Lower leg skin (tissue), 4 donors: ENCODE results near the gene FAF2. TPM values are rescaled to one million over a fixed set of nuclear protein-coding genes. Genes with fewer than 3 reads are reported as not detected.

Experiments used
- DNase-seq, 2 donors: peaks; one replicate each; pipeline ENCODE4 v3.0.0-alpha.2; 2019; ENCODE audit warnings: low spot score in 2 of 2
- H3K4me3 ChIP-seq: fragments of 200-600 bp; sonication (generic); 2 replicates; pipeline ENCODE4 v1.5.1; 2017; ENCODE audit warnings: mild to moderate bottlenecking, low read depth; ENCODE audit not compliant: poor library complexity, severe bottlenecking
- CTCF ChIP-seq, 3 donors: fragments of 450-650 bp; IDR thresholded peaks; one replicate each; pipeline ENCODE4 v1.5.1; 2016; ENCODE audit warnings: antibody characterized with exemption in 3 of 3, mild to moderate bottlenecking in 3 of 3, moderate library complexity in 2 of 3
- POLR2A ChIP-seq, 2 donors: fragments of 450-650 bp; IDR thresholded peaks; one replicate each; pipeline ENCODE4 v1.6.1; 2016 to 2017; ENCODE audit warnings: antibody characterized with exemption in 2 of 2, mild to moderate bottlenecking in 1 of 2, moderate library complexity in 1 of 2
- WGBS, 2 donors: methylation state at CpG; one replicate each; pipeline ENCODE4 v1.1.5; 2018; 5-methylcytosine and 5-hydroxymethylcytosine counted together
- intact Hi-C: fragments of 100-400 bp; cut with DNase I; formaldehyde crosslinking; loops from one replicate; pipeline ENCODE4 v1.15.0; 2023; ENCODE audit warnings: low total_unique reads
- total RNA-seq, 4 donors: library from RNA; depleted of rRNA; stranded (reverse); fragments of >200 nt; gene quantifications; one replicate each; pipeline ENCODE4 v1.1.0, GENCODE V29; 2016

Gene FAF2
- total RNA-seq, 4 donors from 2014 or later = 32.6 to 35.8 (median 33.7) TPM

DNA sequence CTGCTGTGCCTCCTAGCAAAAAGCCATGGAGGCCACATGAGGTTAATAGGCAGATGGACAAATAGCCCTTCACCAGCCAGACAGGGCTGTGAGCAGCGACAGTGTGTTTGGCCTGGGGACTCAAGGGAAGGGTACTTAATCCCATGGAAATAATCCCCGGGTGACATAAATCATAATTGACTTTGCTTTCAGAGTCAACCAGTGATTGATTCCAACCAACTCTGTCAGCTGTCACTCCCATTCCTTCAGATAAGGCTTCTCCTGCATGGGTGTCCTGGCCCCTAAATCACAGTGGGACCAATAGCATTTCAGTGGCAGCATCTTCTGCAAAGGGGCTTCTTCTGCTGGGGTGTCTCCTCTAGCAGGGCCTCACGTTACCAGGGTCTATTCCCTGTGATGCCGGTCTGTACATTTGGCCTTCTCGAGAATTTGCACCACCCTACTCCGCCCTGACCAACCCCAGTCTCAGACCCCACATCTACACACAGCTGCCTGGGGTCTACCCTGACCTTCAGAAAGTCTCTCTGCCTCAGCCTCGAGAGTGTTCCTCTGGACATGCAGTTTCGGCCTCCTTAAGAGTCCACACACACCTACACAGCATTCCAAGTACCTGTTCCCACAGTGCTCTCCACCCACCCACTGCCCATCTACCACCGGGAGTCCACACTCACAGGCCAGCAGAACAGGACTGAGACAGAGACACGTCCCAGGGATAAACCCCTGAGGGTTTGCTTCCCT lies 35.5 kb upstream of the FAF2 start:
- TF ChIP-seq POLR2A (IDR thresholded peaks at IDR 0.05) (no peak), CTCF (IDR thresholded peaks at IDR 0.05) (no peak)
- WGBS, 2 donors = 40 to 50% methylated on average over 10 of the region's 10 CpGs
- peak in 1 of 2 donors; percentile 75 for DNase-seq
- intact Hi-C loops = loop anchor here (10.0 kb wide), 1 partner anchor 122 kb away; the partner anchor contains the start of gene RNF44
- H3K4me3 ChIP-seq = no peak overlapping the region

GRCh38 chr5:176413255-176413565 lies 35.0 kb upstream of the FAF2 start:
- intact Hi-C loops = loop anchor here (10.0 kb wide), 1 partner anchor 122 kb away; the partner anchor contains the start of gene RNF44
- H3K4me3 ChIP-seq = no peak overlapping the region
- no peak for TF ChIP-seq CTCF (IDR thresholded peaks at IDR 0.05)
- no peak for TF ChIP-seq POLR2A (IDR thresholded peaks at IDR 0.05)
- 13 to 27% methylated on average over 2 of the region's 2 CpGs for WGBS, 2 donors
- DNase-seq = peak in 1 of 2 donors; percentile 87

DNA sequence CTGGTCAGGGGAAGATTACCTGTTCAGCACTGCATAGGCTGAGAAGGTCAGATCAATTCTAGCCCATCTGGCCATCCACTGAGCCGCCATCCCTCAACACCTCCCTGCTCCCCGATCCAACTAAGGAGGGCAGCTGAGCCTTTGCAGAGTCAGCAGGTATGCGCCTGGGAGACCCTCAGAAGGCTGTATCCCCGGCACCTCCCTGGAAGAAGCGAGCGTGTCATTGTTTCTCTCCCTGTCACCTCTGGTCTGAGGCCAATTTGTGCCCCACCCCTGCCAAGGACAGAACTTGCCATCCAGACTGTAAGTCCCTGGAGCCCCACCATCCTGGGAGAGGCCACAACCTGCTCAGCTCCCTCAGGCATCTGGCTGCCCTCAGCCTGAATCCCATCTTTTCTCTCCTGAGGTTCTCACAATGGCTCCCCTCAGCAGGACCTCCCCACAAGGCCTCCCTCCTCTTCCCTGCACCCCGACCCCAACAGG lies 34.4 kb upstream of the FAF2 start:
- DNase-seq = peak in 1 of 2 donors; percentile 84
- 51 to 66% methylated on average over 6 to 7 of the region's 7 CpGs for WGBS, 2 donors
- H3K4me3 ChIP-seq = no peak overlapping the region
- TF ChIP-seq POLR2A (IDR thresholded peaks at IDR 0.05) (no peak), CTCF (IDR thresholded peaks at IDR 0.05) (no peak)
- intact Hi-C loops = loop anchor here (10.0 kb wide), 1 partner anchor 121 kb away; the partner anchor contains the start of gene RNF44

DNA sequence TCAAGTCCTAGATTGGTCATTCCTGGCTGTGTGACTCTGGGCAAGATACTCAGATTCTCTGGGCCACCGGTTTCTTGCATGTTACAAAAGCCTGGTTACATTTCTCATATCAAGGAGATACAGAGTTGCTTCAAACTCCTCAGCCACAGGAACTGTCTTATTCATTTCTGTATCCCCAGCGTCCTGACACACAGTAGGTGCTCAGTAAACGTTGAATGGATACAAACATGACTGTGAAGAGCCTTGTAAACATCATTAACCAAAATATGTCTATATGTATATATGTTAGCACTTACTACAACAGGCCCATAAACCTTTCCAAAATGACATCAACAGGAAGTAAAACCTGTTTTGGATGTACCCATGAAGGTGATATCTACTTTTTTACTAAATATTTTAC lies 33.5 kb upstream of the FAF2 start:
- DNase-seq = no peak
- no peak overlapping the region for H3K4me3 ChIP-seq
- WGBS, 2 donors = 40 to 53% methylated on average over 3 of the region's 3 CpGs
- intact Hi-C loops = loop anchor here (10.0 kb wide), 1 partner anchor 120 kb away; the partner anchor contains the start of gene RNF44
- no peak for TF ChIP-seq POLR2A (IDR thresholded peaks at IDR 0.05)
- TF ChIP-seq CTCF (IDR thresholded peaks at IDR 0.05) = no peak

DNA sequence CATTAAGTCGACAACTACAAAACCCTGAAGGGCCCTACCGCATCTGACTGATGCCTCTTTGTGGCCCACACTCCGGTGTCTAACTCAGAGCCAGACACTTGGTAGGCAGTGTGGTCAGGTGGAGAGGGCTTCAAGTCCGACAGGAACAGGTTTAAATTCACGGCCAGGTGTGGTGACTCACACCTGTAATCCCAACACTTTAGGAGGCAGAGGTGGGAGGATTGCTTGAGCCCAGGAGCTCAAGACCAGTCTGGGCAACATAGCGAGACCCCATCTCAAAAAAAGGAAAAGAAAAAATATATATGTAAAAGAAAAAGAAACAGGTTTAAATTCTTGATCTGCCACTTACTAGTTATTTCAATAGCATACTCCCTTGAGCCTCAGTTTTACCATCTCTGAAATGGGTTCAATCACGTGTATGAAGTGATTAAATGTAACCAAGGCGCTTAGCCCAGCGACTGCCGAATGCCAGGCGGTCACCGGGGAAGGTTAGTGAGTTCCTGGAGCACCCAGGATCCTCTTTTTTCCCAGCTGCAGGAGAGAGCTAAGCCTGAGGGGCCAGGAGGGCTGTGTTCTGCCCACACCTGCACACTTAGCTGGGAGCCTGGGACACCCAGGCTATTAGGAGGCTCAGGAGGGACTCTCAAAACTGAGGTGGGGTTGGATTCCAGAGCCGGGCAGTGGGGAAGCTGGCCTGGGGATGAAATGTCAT lies 32.8 kb upstream of the FAF2 start:
- H3K4me3 ChIP-seq = peak overlapping the region; percentile 96
- intact Hi-C loops = loop anchor here (10.0 kb wide), 1 partner anchor 119 kb away; the partner anchor contains the start of gene RNF44
- 40 to 43% methylated on average over 13 of the region's 13 CpGs for WGBS, 2 donors
- TF ChIP-seq POLR2A (IDR thresholded peaks at IDR 0.05) = no peak
- no peak for TF ChIP-seq CTCF (IDR thresholded peaks at IDR 0.05)
- peak in 1 of 2 donors; percentile 72 for DNase-seq
